Left ventricle myocardium inferior (tissue), 1 donor: ENCODE measurements around the gene NRN1. TPM values are rescaled to one million over a fixed set of nuclear protein-coding genes. Genes with fewer than 3 reads are reported as not detected.
A peak's percentile ranks its signal among the peaks of the same experiment; 100 is the strongest.

Experiments
- DNase-seq: peaks from one replicate; pipeline ENCODE4 v3.0.0-alpha.2; 2020
- H3K27ac ChIP-seq: fragments of 200-600 bp; replicated peaks from 2 replicates; pipeline ENCODE4 v1.8.0; 2021
- H3K27me3 ChIP-seq: fragments of 200-600 bp; 2 replicates; pipeline ENCODE4 v1.8.0; 2021; ENCODE audit warnings: low read depth
- H3K36me3 ChIP-seq: fragments of 200-600 bp; 2 replicates; pipeline ENCODE4 v1.8.0; 2021
- H3K4me1 ChIP-seq: fragments of 200-600 bp; 2 replicates; pipeline ENCODE4 v1.8.0; 2021
- H3K4me3 ChIP-seq: fragments of 200-600 bp; 2 replicates; pipeline ENCODE4 v1.8.0; 2021; ENCODE audit warnings: mild to moderate bottlenecking, moderate library complexity
- H3K9me3 ChIP-seq: fragments of 200-600 bp; replicated peaks from 2 replicates; pipeline ENCODE4 v1.8.0; 2021
- intact Hi-C: fragments of 100-400 bp; cut with micrococcal nuclease; formaldehyde crosslinking; loops from one replicate; pipeline ENCODE4 v1.11.0; 2022
- total RNA-seq: library from RNA; stranded (reverse); fragmentation: NEBNext Ultra II Directional; extraction: Animal tissue kit (Norgen Biotek cat#: 25700); gene quantifications from one replicate; pipeline ENCODE4 v1.2.1, GENCODE V29; 2021
- TF ChIP-seq, protein P1 (sequence below): fragments of 200-600 bp; IDR thresholded peaks from 2 replicates; pipeline ENCODE4 v1.8.0; 2021; ENCODE audit warnings: antibody characterized with exemption, mild to moderate bottlenecking, borderline replicate concordance
- donor health status: DM: no; HTN: yes; CAD: no; lungs with severe emphysema.

Gene NRN1
- total RNA-seq, 1 donor from 2014 or later = 8.8 TPM

DNA sequence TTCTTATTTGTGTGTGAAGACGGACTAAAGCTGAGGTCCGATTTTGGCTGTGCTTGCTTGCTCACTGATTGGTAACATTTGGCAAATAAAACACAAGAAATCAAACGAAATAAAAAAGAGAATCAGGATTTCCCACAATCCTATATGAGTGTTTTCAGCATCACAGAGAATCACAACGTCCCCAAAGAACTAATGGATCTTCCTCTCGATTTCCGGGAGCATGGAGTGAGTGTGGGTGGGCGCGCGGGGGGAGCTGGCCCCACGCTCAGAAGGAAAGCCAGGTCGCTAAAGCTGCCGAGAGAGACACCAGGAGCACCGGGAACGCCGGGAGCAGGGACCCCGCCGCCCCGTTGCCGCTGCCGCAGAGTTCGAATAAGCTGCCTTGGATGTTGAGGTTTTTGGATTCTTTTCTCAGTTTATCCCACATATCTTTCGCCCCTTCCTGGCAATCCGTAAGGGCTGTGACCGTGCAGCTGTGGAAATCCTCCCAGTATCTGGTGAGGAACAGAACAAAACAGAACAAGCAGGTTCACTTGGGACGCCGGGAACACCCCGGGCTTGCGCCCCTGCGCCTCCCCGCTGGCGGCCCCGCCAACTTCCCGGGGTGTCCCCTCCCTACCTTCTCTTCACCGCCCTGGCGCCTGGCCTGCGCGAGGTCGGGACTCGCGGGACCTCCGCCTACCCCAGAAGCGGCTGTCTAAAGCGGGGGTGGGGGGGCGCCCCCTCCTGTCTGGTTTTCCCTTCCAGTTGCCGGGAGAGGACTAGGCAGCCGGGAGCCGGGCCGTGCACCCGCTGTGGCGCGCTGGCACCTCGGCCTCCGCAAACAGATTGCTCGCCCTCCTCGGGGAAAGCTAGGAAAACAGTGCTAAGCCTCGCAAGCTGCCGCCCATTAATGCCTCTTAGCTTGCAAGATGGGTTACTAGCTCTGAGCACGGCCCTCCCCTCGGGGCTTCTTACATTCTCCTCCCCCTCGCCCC is 7.7 kb downstream of the NRN1 start:
- peak; percentile 56 for DNase-seq
- intact Hi-C loops = no loop called here
- Histone ChIP-seq H3K4me1 (peaks cover 75% of the 10 kb centered on the region), H3K4me3 (peak overlapping the region; percentile 74), H3K27me3 (peaks cover 100% of the 10 kb centered on the region), H3K36me3 (no peaks in the 10 kb centered on the region), H3K27ac (peak overlapping the region; percentile 87), H3K9me3 (no peaks in the 10 kb centered on the region)
- TF ChIP-seq, protein P1, sequence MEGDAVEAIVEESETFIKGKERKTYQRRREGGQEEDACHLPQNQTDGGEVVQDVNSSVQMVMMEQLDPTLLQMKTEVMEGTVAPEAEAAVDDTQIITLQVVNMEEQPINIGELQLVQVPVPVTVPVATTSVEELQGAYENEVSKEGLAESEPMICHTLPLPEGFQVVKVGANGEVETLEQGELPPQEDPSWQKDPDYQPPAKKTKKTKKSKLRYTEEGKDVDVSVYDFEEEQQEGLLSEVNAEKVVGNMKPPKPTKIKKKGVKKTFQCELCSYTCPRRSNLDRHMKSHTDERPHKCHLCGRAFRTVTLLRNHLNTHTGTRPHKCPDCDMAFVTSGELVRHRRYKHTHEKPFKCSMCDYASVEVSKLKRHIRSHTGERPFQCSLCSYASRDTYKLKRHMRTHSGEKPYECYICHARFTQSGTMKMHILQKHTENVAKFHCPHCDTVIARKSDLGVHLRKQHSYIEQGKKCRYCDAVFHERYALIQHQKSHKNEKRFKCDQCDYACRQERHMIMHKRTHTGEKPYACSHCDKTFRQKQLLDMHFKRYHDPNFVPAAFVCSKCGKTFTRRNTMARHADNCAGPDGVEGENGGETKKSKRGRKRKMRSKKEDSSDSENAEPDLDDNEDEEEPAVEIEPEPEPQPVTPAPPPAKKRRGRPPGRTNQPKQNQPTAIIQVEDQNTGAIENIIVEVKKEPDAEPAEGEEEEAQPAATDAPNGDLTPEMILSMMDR = peak; percentile 18

DNA sequence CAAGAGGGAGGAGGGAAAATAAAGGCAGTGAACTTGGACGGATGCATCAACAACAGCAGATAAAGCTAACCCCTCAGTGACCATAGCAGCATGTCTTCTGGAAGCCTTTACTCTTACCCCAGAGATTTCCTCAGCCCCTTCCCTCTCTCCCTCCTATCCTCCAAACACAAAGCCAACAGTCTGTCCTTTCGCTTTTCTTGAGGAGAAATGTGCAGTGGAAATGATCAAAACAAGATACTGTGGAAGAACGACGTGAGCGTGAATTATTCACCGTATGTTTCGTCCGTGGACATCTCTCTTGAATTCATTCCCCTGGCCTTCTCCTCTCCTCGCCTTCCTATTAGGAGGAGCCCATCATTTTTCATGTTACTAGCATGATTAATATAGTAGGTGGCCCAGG is 8.5 kb downstream of the NRN1 start:
- Histone ChIP-seq H3K4me3 (peak overlapping the region; percentile 74), H3K27me3 (peaks cover 100% of the 10 kb centered on the region), H3K4me1 (peaks cover 67% of the 10 kb centered on the region), H3K9me3 (no peaks in the 10 kb centered on the region), H3K36me3 (no peaks in the 10 kb centered on the region), H3K27ac (peak overlapping the region; percentile 87)
- intact Hi-C loops = no loop called here
- TF ChIP-seq, protein P1 = no peak
- DNase-seq = no peak

DNA sequence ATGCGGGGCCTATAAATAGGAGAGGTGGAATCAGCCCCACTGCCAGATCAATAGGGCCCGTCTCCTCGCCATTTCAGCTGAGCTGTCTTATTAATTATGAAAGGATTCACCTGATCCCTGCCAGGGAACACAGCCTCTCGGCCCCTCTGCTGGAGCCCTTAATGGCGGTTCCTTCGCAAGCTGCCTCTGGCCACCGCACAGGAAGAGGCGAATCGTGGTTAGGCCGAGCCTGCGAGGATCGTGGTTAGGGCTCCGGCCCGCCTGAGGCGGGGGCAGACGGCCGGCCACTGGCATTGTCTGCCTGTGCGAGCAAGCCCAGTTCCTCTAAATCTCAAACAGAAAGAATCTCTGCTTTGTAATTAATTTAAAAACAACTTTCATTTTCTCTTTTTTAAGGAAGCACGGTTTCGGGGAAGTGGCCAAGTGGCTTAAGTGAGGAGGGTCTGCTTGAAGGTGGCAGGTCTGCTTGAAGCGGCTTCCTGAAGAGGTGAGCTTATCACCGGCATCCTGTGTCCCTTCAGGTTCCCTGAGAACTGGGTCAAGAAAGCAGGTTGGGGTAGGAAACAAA is 9.2 kb downstream of the NRN1 start:
- DNase-seq = no peak
- peaks cover 60% of the 10 kb centered on the region for H3K4me1 ChIP-seq
- H3K4me3 ChIP-seq = peak overlapping the region; percentile 74
- H3K36me3 ChIP-seq = no peaks in the 10 kb centered on the region
- peaks cover 100% of the 10 kb centered on the region for H3K27me3 ChIP-seq
- TF ChIP-seq, protein P1 = no peak
- peak overlapping the region; percentile 87 for H3K27ac ChIP-seq
- no peaks in the 10 kb centered on the region for H3K9me3 ChIP-seq
- intact Hi-C loops = no loop called here

DNA sequence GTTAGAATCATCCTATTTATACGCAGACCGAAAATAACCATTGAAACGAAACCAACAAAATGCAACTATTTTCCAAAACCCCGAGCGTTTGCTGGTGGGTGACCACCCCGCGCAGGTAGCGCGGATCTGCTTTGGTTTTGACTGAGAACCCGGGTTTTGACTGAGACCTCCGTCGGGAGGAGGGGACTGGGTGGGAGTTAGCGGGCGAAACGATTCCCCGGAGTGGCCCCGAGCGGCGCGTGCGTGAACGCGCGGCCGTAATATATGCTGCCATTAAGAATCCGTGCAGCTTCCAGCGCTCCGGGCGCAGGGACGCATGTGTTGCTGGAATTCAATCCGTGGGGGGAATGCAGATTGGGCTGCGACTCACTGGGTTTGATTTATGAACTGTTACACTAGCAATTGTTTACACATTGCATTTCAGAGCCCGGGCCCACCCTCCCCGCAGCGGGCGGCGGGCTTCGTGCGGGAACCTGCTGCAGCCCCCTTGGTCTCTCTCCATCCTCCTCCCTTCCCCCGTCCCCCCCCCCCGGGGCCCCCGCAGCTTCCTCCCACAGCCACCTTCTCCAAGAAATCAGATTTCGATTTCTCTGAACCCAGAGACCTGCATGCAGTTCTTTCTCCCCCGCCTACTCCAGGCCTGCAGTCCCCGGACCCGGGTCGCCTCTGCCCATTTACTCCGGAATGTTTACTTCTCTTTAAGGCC is 9.9 kb downstream of the NRN1 start:
- H3K4me3 ChIP-seq = peak overlapping the region; percentile 74
- peak overlapping the region; percentile 87 for H3K27ac ChIP-seq
- intact Hi-C loops = no loop called here
- H3K27me3 ChIP-seq = peaks cover 100% of the 10 kb centered on the region
- H3K36me3 ChIP-seq = no peaks in the 10 kb centered on the region
- no peaks in the 10 kb centered on the region for H3K9me3 ChIP-seq
- no peak for DNase-seq
- peaks cover 53% of the 10 kb centered on the region for H3K4me1 ChIP-seq
- TF ChIP-seq, protein P1 = no peak

DNA sequence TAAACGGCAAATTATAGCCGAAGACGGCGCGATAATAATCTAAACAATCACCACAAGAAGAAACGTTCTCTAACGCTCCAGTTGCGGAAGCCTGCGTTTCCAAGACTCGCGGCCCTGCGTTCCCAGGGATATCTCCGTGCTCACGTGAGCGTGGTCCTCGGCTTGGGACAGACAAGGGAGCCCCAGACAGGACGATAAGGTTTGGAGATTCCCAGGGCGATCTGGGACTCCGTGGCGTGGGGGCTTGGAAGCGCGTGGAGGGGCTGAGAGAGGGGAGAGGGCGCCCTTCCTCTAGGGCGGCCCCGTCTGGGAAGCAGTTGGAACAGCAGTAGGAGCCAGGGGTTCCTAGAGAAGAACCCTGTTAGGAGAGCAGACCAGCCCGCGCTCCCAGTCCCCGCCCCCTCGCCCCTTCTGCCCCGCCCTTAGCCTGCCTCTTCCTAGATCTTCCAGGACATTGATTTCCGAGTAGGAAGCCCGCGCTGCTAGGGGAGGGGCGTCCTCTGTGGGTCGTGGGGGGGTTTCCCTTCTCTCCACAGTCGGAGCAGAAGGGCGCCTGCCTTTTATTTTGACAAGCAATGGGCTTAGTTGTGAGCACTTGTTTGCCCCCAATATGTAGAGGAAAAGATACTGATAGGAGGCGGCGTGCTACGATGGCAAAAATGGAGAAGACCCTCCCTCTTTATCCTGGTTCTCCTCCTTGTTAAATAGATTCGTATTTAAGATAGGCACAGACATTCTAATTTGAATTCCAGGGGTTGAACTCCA is 10.6 kb downstream of the NRN1 start:
- peaks cover 99% of the 10 kb centered on the region for H3K27me3 ChIP-seq
- intact Hi-C loops = no loop called here
- H3K4me1 ChIP-seq = peaks cover 51% of the 10 kb centered on the region

More for the DNA sequence above, 10.6 kb downstream of the NRN1 start:
- H3K4me3 ChIP-seq = peak overlapping the region; percentile 74
- H3K36me3 ChIP-seq = no peaks in the 10 kb centered on the region
- peak; percentile 71 for DNase-seq
- no peaks in the 10 kb centered on the region for H3K9me3 ChIP-seq
- peak overlapping the region; percentile 87 for H3K27ac ChIP-seq
- TF ChIP-seq, protein P1 = peak; percentile 47
